Mesothelial cell of epicardium (in vitro differentiated cells): ENCODE results near the gene NBPF4. TPM values are rescaled to one million over a fixed set of nuclear protein-coding genes. Genes with fewer than 3 reads are reported as not detected.

Experiments used
- DNase-seq, 2 experiments: peaks; one replicate each; pipeline ENCODE4 v3.0.0; 2021; ENCODE audit warnings: low spot score in 2 of 2; ENCODE audit not compliant: unreplicated experiment in 2 of 2
- H3K27ac Mint-ChIP-seq: 2 replicates; pipeline ENCODE4 v1.8.0; 2021; ENCODE audit warnings: mixed read lengths
- H3K27me3 Mint-ChIP-seq: 2 replicates; pipeline ENCODE4 v1.8.0; 2021; ENCODE audit warnings: low read depth, mixed read lengths
- H3K36me3 Mint-ChIP-seq: 2 replicates; pipeline ENCODE4 v1.8.0; 2021; ENCODE audit warnings: mixed read lengths
- H3K4me1 Mint-ChIP-seq: 2 replicates; pipeline ENCODE4 v1.8.0; 2021; ENCODE audit warnings: mixed read lengths
- H3K4me3 Mint-ChIP-seq: 2 replicates; pipeline ENCODE4 v1.8.0; 2021; ENCODE audit warnings: mild to moderate bottlenecking, moderate library complexity, mixed read lengths
- H3K9me3 Mint-ChIP-seq: 2 replicates; pipeline ENCODE4 v1.8.0; 2021; ENCODE audit warnings: mixed read lengths
- CTCF ChIP-seq: fragments of 200-600 bp; sonication (generic); IDR thresholded peaks from one replicate; pipeline ENCODE4 v1.5.0; 2021; ENCODE audit warnings: antibody characterized with exemption; ENCODE audit not compliant: unreplicated experiment
- total RNA-seq: library from RNA; stranded (reverse); gene quantifications from 3 replicates; pipeline ENCODE4 v1.2.1, GENCODE V29; 2021

NBPF4 gene
- total RNA-seq, 1 donor from 2014 or later, result not detected

GRCh38 chr1:108190686-108191416, 53.0 kb downstream of the NBPF4 start:
- Mint-ChIP-seq H3K9me3 (peaks cover 59% of the 10 kb centered on the region), H3K4me3 (no peak overlapping the region), H3K27ac (no peak overlapping the region), H3K27me3 (no peaks in the 10 kb centered on the region), H3K4me1 (no peaks in the 10 kb centered on the region), H3K36me3 (peaks cover 78% of the 10 kb centered on the region)
- TF ChIP-seq CTCF, result no peak
- DNase-seq, result no peak

- Mint-ChIP-seq H3K27ac (no peak overlapping the region), H3K27me3 (no peaks in the 10 kb centered on the region), H3K9me3 (peaks cover 58% of the 10 kb centered on the region), H3K4me3 (no peak overlapping the region), H3K4me1 (no peaks in the 10 kb centered on the region), H3K36me3 (peaks cover 75% of the 10 kb centered on the region)
- no peak for DNase-seq
- no peak for TF ChIP-seq CTCF
These were observed 53.8 kb downstream of the NBPF4 start for GRCh38 chr1:108190001-108190634.

- no peak for DNase-seq
- peaks cover 77% of the 10 kb centered on the region for H3K36me3 Mint-ChIP-seq
- no peak overlapping the region for H3K4me3 Mint-ChIP-seq
- H3K4me1 Mint-ChIP-seq, result no peaks in the 10 kb centered on the region
- no peak overlapping the region for H3K27ac Mint-ChIP-seq
- peaks cover 55% of the 10 kb centered on the region for H3K9me3 Mint-ChIP-seq
- no peaks in the 10 kb centered on the region for H3K27me3 Mint-ChIP-seq
- TF ChIP-seq CTCF, result no peak
These were observed 55.1 kb downstream of the NBPF4 start for GRCh38 chr1:108188801-108189200.

GRCh38 chr1:108182959-108183700, 60.7 kb downstream of the NBPF4 start:
- Mint-ChIP-seq H3K27ac (no peak overlapping the region), H3K9me3 (peaks cover 36% of the 10 kb centered on the region), H3K36me3 (peaks cover 69% of the 10 kb centered on the region), H3K27me3 (no peaks in the 10 kb centered on the region), H3K4me1 (no peaks in the 10 kb centered on the region), H3K4me3 (no peak overlapping the region)
- DNase-seq, result no peak
- TF ChIP-seq CTCF, result no peak

- no peak for DNase-seq
These were observed 64.9 kb downstream of the NBPF4 start for GRCh38 chr1:108179018-108179417.

More at GRCh38 chr1:108179018-108179417, 64.9 kb downstream of the NBPF4 start:
- Mint-ChIP-seq H3K4me1 (no peaks in the 10 kb centered on the region), H3K4me3 (no peak overlapping the region), H3K27me3 (no peaks in the 10 kb centered on the region), H3K36me3 (peaks cover 73% of the 10 kb centered on the region), H3K9me3 (peaks cover 49% of the 10 kb centered on the region), H3K27ac (no peak overlapping the region)
- no peak for TF ChIP-seq CTCF

Other genes with a start within 250 kb of the NBPF4 start
- 31.7 to 34.3 TPM (median 31.8 TPM) in 3 replicates for gene SLC25A24, start 43.7 kb downstream of the NBPF4 start, total RNA-seq
- not detected in 3 replicates for gene NBPF6, start 206.3 kb upstream of the NBPF4 start, total RNA-seq